Ovary (tissue), 3 donors: ENCODE results near the gene SLC6A1.

Source experiments
- EP300 ChIP-seq: sonication (generic); formaldehyde crosslinking; IDR thresholded peaks from one replicate; pipeline ENCODE4 v1.6.1; 2017; ENCODE audit warnings: antibody characterized with exemption
- POLR2A ChIP-seq: fragments of 450-650 bp; IDR thresholded peaks from one replicate; pipeline ENCODE4 v1.6.1; 2017; ENCODE audit warnings: antibody characterized with exemption, mild to moderate bottlenecking, moderate library complexity
- TF ChIP-seq, protein P1 (sequence below), 3 donors: fragments of 450-650 bp in 2 of 3; fragments of 200-600 bp in 1 of 3; IDR thresholded peaks; one replicate each; pipeline versions ENCODE4 v1.5.1 to v1.8.0; 2016 to 2022; ENCODE audit warnings: antibody characterized with exemption in 3 of 3, mild to moderate bottlenecking in 1 of 3
- donor health status: DM: no; HTN: no; CAD: no.

DNA sequence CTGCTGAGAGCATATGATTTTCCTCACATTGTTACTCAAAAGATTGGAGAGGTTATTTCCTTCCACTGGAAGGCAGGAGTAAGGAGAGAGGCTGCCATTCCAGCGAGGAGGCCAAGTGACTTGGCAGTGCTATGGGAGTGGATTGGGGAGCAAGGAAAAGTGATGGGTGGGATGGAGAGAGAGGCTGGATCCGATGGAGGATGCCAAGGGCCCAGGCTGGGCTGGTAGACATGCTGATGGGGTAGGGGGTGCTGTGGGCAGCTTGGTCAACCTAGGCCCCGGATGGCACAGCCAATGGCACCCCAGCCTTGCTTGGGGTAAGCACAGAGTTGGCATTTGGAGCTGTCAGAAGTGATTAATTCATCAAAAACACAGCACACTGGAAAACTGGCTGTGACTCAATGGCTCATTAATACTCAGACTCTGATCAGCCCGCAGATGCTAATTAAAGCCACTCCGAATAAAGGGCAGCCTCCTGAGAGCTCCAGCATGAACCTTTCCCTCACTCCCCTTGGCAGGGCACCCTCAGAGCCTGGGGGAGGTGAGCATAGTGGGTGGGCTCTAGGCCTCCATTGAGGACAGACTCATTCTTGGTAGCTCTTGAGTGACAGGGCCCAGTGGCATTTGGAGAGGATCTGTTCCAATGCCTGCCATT, 22.1 kb upstream of the SLC6A1 start:
- TF ChIP-seq, protein P1, sequence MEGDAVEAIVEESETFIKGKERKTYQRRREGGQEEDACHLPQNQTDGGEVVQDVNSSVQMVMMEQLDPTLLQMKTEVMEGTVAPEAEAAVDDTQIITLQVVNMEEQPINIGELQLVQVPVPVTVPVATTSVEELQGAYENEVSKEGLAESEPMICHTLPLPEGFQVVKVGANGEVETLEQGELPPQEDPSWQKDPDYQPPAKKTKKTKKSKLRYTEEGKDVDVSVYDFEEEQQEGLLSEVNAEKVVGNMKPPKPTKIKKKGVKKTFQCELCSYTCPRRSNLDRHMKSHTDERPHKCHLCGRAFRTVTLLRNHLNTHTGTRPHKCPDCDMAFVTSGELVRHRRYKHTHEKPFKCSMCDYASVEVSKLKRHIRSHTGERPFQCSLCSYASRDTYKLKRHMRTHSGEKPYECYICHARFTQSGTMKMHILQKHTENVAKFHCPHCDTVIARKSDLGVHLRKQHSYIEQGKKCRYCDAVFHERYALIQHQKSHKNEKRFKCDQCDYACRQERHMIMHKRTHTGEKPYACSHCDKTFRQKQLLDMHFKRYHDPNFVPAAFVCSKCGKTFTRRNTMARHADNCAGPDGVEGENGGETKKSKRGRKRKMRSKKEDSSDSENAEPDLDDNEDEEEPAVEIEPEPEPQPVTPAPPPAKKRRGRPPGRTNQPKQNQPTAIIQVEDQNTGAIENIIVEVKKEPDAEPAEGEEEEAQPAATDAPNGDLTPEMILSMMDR (IDR thresholded peaks at IDR 0.05) = no peak
- TF ChIP-seq POLR2A (no peak), EP300 (no peak)
